Endothelial cell of umbilical vein (primary cell): ENCODE measurements around the gene PCDH15. TPM values are rescaled to one million over a fixed set of nuclear protein-coding genes. Genes with fewer than 3 reads are reported as not detected.

ENCODE experiments used
- BruUV-seq: library from RNA; stranded (reverse); fragments of 400-500 nt; replicated peaks from 2 replicates; lab custom pipeline; 2021; lab: Mats Ljungman, UMichigan
- CTCF ChIA-PET: fragments of 300-600, 350-600 bp; sonication (Branson Sonifier 250); formaldehyde crosslinking; loops from one replicate; lab custom pipeline; 2021; ENCODE audit warnings: antibody characterized with exemption, inconsistent platforms; lab: Charles Lee
- POLR2A ChIA-PET: fragments of 300-600, 350-600 bp; sonication (Branson Sonifier 250); formaldehyde crosslinking; loops from one replicate; lab custom pipeline; 2021; ENCODE audit warnings: antibody characterized with exemption, inconsistent platforms; lab: Charles Lee
- DNase-seq: peaks from one replicate; pipeline ENCODE4 v3.0.0-alpha.2; 2011; ENCODE audit warnings: low read depth, low spot score
- FAIRE-seq: peaks from 2 replicates; lab custom pipeline; 2011; peaks lifted over from hg19 to GRCh38; lab: Jason Lieb, UNC
- H2AFZ ChIP-seq: 2 replicates; pipeline ENCODE4 v1.6.0; 2012; ENCODE audit warnings: low read depth, low read length, control low read depth, inconsistent platforms
- H3K27ac ChIP-seq: 2 replicates; pipeline ENCODE4 v1.5.1; 2011; ENCODE audit warnings: low read depth, mild to moderate bottlenecking, control low read depth, low read length, moderate library complexity; ENCODE audit not compliant: insufficient read depth
- H3K27me3 ChIP-seq, 2 experiments: 2 replicates each; pipeline versions ENCODE4 v1.6.0 to v1.6.1; 2011; ENCODE audit warnings: low read length in 2 of 2, mixed read lengths in 1 of 2; ENCODE audit not compliant: control insufficient read depth in 2 of 2, insufficient read depth in 2 of 2
- H3K36me3 ChIP-seq, 2 experiments: 2 replicates in 1 of 2; 3 replicates in 1 of 2; pipeline ENCODE4 v1.5.1; 2011; ENCODE audit warnings: low read length in 2 of 2, mild to moderate bottlenecking in 1 of 2, moderate library complexity in 1 of 2; ENCODE audit not compliant: control insufficient read depth in 2 of 2, insufficient read depth in 2 of 2; ENCODE audit errors: extremely low read depth in 1 of 2
- H3K4me1 ChIP-seq: 3 replicates; pipeline ENCODE4 v1.5.1; 2011; ENCODE audit warnings: mild to moderate bottlenecking, low read length; ENCODE audit not compliant: control insufficient read depth, insufficient read depth; ENCODE audit errors: extremely low read depth
- H3K4me2 ChIP-seq: 2 replicates; pipeline ENCODE4 v1.6.1; 2011; ENCODE audit warnings: low read length, control low read depth, mixed read lengths; ENCODE audit not compliant: insufficient read depth
- H3K4me3 ChIP-seq, 3 experiments: fragments of 200-600 bp in 1 of 3; sonication (generic), shearing (Covaris generic) in 1 of 3; replicated peaks in 1 of 3; 2 replicates each; pipeline ENCODE4 v1.5.1; 2011 to 2016; ENCODE audit warnings: control low read depth in 3 of 3, low read length in 3 of 3, mild to moderate bottlenecking in 2 of 3, inconsistent platforms in 1 of 3, low read depth in 1 of 3, moderate library complexity in 1 of 3; ENCODE audit not compliant: insufficient read depth in 1 of 3
- H3K79me2 ChIP-seq: 2 replicates; pipeline ENCODE4 v1.6.0; 2012; ENCODE audit warnings: low read length, inconsistent platforms; ENCODE audit not compliant: control insufficient read depth, insufficient read depth
- H3K9ac ChIP-seq: replicated peaks from 2 replicates; pipeline ENCODE3; 2011; ENCODE audit warnings: low read length, control low read depth; ENCODE audit not compliant: insufficient read depth; ENCODE audit errors: extremely low read depth
- H3K9me1 ChIP-seq: replicated peaks from 3 replicates; pipeline ENCODE4 v1.6.0; 2011; ENCODE audit warnings: mild to moderate bottlenecking, low read length; ENCODE audit not compliant: control insufficient read depth, insufficient read depth; ENCODE audit errors: extremely low read depth
- H3K9me3 ChIP-seq: replicated peaks from 2 replicates; pipeline ENCODE4 v1.5.1; 2012; ENCODE audit warnings: low read length, inconsistent platforms; ENCODE audit not compliant: control insufficient read depth, insufficient read depth
- H4K20me1 ChIP-seq: replicated peaks from 2 replicates; pipeline ENCODE3; 2011; ENCODE audit warnings: mild to moderate bottlenecking, low read length; ENCODE audit not compliant: control insufficient read depth, insufficient read depth; ENCODE audit errors: extremely low read depth
- CTCF ChIP-seq, 2 donors: IDR thresholded peaks; 1 replicate in 1 of 2; 2 replicates in 1 of 2; pipeline ENCODE4 v1.5.1; 2011; ENCODE audit warnings: low read length in 2 of 2, mild to moderate bottlenecking in 2 of 2, moderate library complexity in 2 of 2, control low read depth in 1 of 2, inconsistent platforms in 1 of 2, low read depth in 1 of 2; ENCODE audit not compliant: insufficient read depth in 1 of 2; ENCODE audit errors: extremely low read depth in 1 of 2
- EZH2 ChIP-seq: IDR thresholded peaks from 2 replicates; pipeline ENCODE4 v1.6.1; 2012; ENCODE audit warnings: borderline replicate concordance, low read depth, mild to moderate bottlenecking, moderate library complexity, low read length, inconsistent platforms; ENCODE audit not compliant: severe bottlenecking
- FOS ChIP-seq: IDR thresholded peaks from 2 replicates; pipeline ENCODE4 v1.6.1; 2011; ENCODE audit warnings: mild to moderate bottlenecking, low read length, moderate library complexity, borderline replicate concordance; ENCODE audit not compliant: insufficient read depth
- GATA2 ChIP-seq: IDR thresholded peaks from 2 replicates; pipeline ENCODE4 v1.7.0; 2011; ENCODE audit warnings: low read depth, mild to moderate bottlenecking, moderate library complexity, mixed read lengths, low read length; ENCODE audit not compliant: insufficient read length, insufficient read depth
- JUN ChIP-seq: IDR thresholded peaks from 2 replicates; pipeline ENCODE4 v1.6.1; 2011; ENCODE audit warnings: borderline replicate concordance, low read depth; ENCODE audit not compliant: insufficient read length, insufficient read depth
- MAX ChIP-seq: IDR thresholded peaks from 2 replicates; pipeline ENCODE4 v1.6.1; 2011; ENCODE audit not compliant: insufficient read depth, insufficient read length
- MYC ChIP-seq: IDR thresholded peaks from one replicate; pipeline ENCODE4 v1.6.1; 2011; ENCODE audit warnings: mild to moderate bottlenecking, low read depth, low read length
- POLR2A ChIP-seq: IDR thresholded peaks from 2 replicates; pipeline ENCODE4 v1.6.1; 2012; ENCODE audit warnings: low read depth, mild to moderate bottlenecking, control low read depth, low read length
- POLR2AphosphoS5 ChIP-seq: IDR thresholded peaks from 2 replicates; pipeline ENCODE4 v1.6.1; 2012; ENCODE audit warnings: low read depth, mild to moderate bottlenecking, control low read depth, low read length, moderate library complexity; ENCODE audit not compliant: insufficient read depth
- dilution Hi-C: fragments of 300-500 bp; cut with MboI; formaldehyde crosslinking; loops from one replicate; pipeline ENCODE4 v1.15.0; 2019; ENCODE audit warnings: low sequenced_read_pairs; ENCODE audit not compliant: extremely low pct_ligation_motif_present
- intact Hi-C: fragments of 100-400 bp; cut with micrococcal nuclease; formaldehyde crosslinking; loops from one replicate; pipeline ENCODE4 v1.10.0; 2022
- polyA plus RNA-seq, 4 experiments: library from polyadenylated mRNA; depleted of rRNA in 3 of 4; stranded (reverse) in 3 of 4; unstranded in 1 of 4; fragments of >200 nt; gene quantifications; 2 replicates each; pipeline versions ENCODE4 v1.2.1 to v1.2.3, GENCODE V29; 2011 to 2012; ENCODE audit warnings: missing spikeins in 1 of 4
- total RNA-seq: library from RNA; stranded (reverse); gene quantifications from 2 replicates; pipeline ENCODE4 v1.2.3, GENCODE V29; 2021

PCDH15 gene
- total and polyA plus RNA-seq, 2 donors (not counting 3 experiments of a cell fraction or from before 2014, with no cell fraction given), result 0.04 TPM; not detected in 1

GRCh38 chr10:54469587-54470323, 331.3 kb downstream of the PCDH15 start:
- Histone ChIP-seq H3K36me3 (no peaks in the 10 kb centered on the region), H3K9ac (no peak overlapping the region), H3K27me3 (no peaks in the 10 kb centered on the region), H3K4me1 (no peaks in the 10 kb centered on the region), H3K9me1 (no peaks in the 10 kb centered on the region), H3K79me2 (no peaks in the 10 kb centered on the region), H3K4me2 (no peak overlapping the region), H3K4me3 (no peak overlapping the region), H2AFZ (no peak overlapping the region), H3K9me3 (no peaks in the 10 kb centered on the region), H4K20me1 (no peaks in the 10 kb centered on the region), H3K27ac (no peak overlapping the region)
- CTCF ChIA-PET, result no interaction called here
- dilution Hi-C loops (no loop called here), intact Hi-C loops (no loop called here)
- no TSS peak for BruUV-seq
- no peak for TF ChIP-seq MYC
- TF ChIP-seq POLR2AphosphoS5, result no peak
- TF ChIP-seq POLR2A, result no peak
- no peak for TF ChIP-seq FOS
- no peak for TF ChIP-seq GATA2
- no peak for TF ChIP-seq EZH2
- no peak for TF ChIP-seq JUN
- TF ChIP-seq CTCF (IDR thresholded peaks at IDR 0.05; ENCODE audit: extremely low read depth in 1 of 2, insufficient read depth in 1 of 2, low read depth in 1 of 2, low read length in 2 of 2), result no peak
- no peak for TF ChIP-seq MAX
- FAIRE-seq (no peak), DNase-seq (no peak)
- POLR2A ChIA-PET, result no interaction called here
